ENCODE data around the gene SLC35C1.

DNA sequence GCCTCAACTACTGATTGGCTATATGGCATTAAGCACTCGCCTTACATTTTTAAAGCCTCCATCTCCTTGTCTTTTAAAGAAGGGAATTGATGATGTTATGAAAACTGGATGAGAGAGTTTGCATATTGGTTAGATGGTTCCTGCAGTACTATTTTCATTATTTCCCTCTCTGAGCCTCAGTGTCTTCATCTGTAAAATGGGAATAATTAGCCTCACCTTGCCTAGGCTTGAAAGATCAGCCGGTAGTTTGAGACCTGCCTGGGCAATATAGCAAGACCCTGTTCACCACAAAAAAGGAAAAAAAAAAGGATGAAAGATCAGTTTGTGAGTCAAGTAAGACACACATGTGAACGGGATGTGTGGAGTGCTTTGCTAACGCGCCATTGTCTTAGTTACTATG, 35.0 kb upstream of the SLC35C1 start:
- TF ChIP-seq, protein P1, sequence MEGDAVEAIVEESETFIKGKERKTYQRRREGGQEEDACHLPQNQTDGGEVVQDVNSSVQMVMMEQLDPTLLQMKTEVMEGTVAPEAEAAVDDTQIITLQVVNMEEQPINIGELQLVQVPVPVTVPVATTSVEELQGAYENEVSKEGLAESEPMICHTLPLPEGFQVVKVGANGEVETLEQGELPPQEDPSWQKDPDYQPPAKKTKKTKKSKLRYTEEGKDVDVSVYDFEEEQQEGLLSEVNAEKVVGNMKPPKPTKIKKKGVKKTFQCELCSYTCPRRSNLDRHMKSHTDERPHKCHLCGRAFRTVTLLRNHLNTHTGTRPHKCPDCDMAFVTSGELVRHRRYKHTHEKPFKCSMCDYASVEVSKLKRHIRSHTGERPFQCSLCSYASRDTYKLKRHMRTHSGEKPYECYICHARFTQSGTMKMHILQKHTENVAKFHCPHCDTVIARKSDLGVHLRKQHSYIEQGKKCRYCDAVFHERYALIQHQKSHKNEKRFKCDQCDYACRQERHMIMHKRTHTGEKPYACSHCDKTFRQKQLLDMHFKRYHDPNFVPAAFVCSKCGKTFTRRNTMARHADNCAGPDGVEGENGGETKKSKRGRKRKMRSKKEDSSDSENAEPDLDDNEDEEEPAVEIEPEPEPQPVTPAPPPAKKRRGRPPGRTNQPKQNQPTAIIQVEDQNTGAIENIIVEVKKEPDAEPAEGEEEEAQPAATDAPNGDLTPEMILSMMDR (conservative IDR thresholded peaks at IDR 0.05; ENCODE audit: low read depth, low read length), result no peak
- TF ChIP-seq EZH2 (IDR thresholded peaks at IDR 0.05; ENCODE audit: low read length, unreplicated experiment), result no peak
